ENCODE data around the gene CCDC97. TPM values are rescaled to one million over a fixed set of nuclear protein-coding genes. Genes with fewer than 3 reads are reported as not detected.
A peak's percentile ranks its signal among the peaks of the same experiment; 100 is the strongest.

Gene CCDC97
- total RNA-seq, 1 experiment from 2014 or later, result 20.0 TPM

DNA sequence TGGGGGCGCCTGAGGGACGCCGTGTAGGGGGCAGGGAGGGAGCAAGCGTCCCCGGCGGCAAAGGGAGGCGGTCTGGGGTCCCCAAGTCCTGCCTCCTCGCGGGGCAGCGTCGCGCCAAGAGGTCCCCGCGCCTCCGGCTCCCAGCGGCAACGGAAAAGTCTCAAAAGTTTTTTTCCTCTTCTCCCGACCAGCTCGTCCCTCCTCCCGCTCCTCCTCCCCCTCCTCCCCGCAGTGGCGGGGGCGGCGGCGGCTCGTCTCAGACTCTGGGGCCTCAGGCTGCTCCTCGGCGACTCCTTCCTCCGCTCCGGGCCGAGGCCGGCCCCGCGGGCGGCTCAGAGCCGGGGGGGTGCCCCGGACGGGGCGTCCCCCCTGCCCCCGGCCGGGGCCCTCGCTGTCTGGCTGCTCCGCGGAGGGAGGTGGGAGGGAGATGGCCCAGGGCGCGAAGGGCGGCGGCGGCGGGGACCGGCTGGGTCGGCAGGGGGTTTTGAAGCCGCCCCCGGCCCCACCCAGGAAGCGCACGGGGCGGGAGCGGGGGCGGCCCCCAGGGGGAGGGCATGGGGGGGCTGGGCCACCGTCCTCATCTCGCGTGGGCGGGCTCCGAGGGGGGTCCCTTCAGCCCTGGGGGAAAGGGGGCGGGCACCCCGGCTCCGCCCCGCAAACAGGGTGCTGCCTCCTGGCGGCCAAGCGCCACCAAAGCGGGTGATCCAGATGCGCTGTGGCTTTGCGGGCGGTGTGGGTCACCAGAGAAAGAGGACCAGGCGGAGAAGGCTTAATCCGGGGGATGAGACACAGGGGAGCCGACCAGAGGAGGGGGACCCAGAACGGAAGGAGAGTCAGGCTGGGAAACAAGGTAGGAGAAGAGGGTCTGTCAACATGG lies 43.7 kb downstream of the CCDC97 start, which contains the start of gene TGFB1:
Gene TGFB1, minus strand, starts transcription at position 457 of the 877 bp plus-strand sequence. CDS start 878 bp downstream, outside the sequence.
- Histone ChIP-seq H3K4me1 (no peaks in the 10 kb centered on the region; the same call in 1 of the 2 replicates), H3K4me3 (peak within 1 kb of the TSS; percentile 88), H3K27me3 (no peaks in the 10 kb centered on the region), H3K36me3 (0 out of 2 replicates have a peak, but pooled peaks cover 4% of the 10 kb centered on the region), H3K9me3 (replicated peaks) (no peaks in the 10 kb centered on the region), H3K27ac (peak within 1 kb of the TSS; percentile 13; the same call in 1 of the 2 replicates)
- peak; percentile 90 to 92 for DNase-seq

DNA sequence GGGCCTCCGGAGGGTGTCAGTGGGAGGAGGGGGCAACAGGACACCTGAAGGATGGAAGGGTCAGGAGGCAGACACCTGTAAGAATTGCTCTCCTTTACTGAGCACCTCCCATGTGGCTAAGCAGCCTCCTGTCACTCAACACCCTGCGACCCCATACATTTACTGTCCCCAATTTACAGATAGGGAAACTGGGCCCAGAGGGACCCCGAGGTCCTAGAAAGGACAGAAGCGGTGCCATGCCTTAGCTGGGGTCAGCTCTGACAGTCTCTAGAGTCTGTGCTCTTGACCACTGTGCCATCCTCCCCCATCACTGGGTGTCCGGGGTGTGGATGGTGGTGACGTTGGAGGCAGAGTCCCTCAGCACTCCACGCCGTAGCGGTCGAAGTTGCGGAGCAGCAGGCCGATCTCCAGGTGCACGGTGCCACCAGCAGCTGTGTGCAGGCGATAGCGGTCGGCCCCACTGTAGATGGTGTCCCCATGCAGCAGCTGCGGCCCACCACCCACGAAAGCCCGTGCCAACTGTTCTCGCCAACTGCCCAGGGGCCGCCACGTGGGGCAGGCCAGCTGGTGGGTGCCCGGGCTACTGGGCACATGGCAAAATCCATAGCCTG lies 44.5 kb downstream of the CCDC97 start:
- no peaks in the 10 kb centered on the region for H3K27me3 ChIP-seq
- 0 out of 2 replicates have a peak, but pooled peaks cover under 1% of the 10 kb centered on the region for H3K36me3 ChIP-seq
- H3K4me3 ChIP-seq, result peak overlapping the region; percentile 88
- H3K9me3 ChIP-seq (replicated peaks), result no peaks in the 10 kb centered on the region
- DNase-seq, result no peak
- no peak overlapping the region for H3K27ac ChIP-seq
- no peaks in the 10 kb centered on the region; the same call in 1 of the 2 replicates for H3K4me1 ChIP-seq

DNA sequence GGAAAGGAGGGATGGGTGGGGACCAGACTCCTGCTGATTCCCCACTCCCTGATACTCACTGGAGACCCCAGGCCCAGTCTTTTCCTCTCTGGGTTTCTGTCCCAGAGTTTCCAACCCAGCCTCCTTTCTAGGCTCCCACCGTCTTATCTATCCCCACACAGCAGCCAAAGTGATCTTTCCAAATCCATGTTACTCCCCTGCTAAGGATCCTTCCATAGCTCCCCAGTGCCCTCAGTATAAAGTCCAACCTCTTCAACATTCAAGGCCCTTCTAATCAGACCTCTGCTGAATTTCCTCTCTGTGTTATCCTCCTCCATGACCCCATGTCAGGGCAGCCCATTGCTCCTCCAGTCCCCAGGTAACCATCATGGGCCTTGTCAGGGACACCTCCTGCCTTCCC lies 45.1 kb downstream of the CCDC97 start:
- no peaks in the 10 kb centered on the region for H3K27me3 ChIP-seq
- H3K27ac ChIP-seq, result no peak overlapping the region
- H3K4me3 ChIP-seq, result no peak overlapping the region
- H3K36me3 ChIP-seq, result no peaks in the 10 kb centered on the region
- DNase-seq, result no peak
- no peaks in the 10 kb centered on the region for H3K9me3 ChIP-seq (replicated peaks)
- H3K4me1 ChIP-seq, result no peaks in the 10 kb centered on the region; the same call in 1 of the 2 replicates

DNA sequence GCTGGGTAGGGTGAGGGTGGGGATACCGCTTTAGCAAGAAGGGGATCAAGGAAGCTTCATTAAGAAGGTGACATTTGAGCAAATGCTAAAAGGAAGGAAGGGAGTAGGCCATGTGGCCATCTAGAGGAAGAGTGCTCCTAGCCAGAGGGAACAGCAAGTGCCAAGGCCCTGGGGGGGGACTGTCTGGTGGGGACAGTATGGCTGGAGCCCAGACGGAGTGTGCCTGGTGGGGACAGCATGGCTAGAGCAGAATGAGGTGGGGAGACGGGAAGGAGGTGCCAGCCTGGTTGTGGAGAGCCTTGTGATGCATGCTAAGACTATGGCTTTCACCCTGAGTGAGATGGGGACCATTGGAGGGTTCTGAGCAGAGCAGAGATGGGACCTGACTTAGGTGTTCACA lies 45.8 kb downstream of the CCDC97 start:
- H3K36me3 ChIP-seq, result no peaks in the 10 kb centered on the region

DNA sequence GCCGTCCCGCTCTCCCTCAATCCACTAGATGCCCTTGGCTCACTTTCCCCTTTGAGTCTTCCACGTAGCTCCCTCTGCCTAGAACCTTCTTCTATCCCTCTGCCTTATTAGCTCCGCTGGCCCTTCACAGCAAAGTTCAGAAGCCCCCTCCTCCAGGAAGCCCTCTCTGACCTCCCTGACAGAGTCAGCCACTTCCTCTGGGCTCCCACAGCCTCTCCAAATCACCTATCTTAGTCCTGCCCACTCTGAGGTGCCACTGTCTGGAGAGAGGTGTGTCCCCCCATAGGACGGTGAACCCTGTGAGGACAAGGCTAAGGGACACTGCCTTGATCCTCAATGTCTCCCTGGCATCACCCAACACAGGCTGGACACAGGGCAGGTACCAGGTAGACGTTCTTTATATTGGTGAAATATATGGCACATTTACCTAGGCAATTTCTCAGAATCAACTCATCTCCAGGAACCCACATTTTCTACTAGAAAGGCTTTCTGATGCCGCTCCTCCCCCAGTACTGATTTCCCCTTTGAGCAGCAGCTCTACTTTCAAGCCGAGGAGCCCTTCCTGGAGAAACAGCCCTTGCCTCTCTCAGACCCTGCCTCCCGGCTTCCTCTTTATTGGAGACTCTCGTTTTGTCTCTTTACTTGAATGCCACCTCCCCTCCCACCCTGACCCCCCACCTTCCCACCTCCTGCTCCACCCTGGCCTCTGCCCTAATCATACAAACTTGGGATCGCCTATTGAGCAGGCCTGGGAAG lies 47.2 kb downstream of the CCDC97 start:
- H3K27me3 ChIP-seq, result no peaks in the 10 kb centered on the region
- H3K4me3 ChIP-seq, result no peak overlapping the region
- H3K36me3 ChIP-seq, result no peaks in the 10 kb centered on the region
- H3K27ac ChIP-seq, result no peak overlapping the region
- H3K4me1 ChIP-seq, result no peaks in the 10 kb centered on the region; the same call in 1 of the 2 replicates
- DNase-seq, result no peak
- H3K9me3 ChIP-seq (replicated peaks), result no peaks in the 10 kb centered on the region

More for the DNA sequence above, 45.8 kb downstream of the CCDC97 start:
- no peak overlapping the region for H3K4me3 ChIP-seq
- DNase-seq, result no peak
- H3K9me3 ChIP-seq (replicated peaks), result no peaks in the 10 kb centered on the region
- H3K27ac ChIP-seq, result no peak overlapping the region
- no peaks in the 10 kb centered on the region for H3K27me3 ChIP-seq
- no peaks in the 10 kb centered on the region; the same call in 1 of the 2 replicates for H3K4me1 ChIP-seq

DNA sequence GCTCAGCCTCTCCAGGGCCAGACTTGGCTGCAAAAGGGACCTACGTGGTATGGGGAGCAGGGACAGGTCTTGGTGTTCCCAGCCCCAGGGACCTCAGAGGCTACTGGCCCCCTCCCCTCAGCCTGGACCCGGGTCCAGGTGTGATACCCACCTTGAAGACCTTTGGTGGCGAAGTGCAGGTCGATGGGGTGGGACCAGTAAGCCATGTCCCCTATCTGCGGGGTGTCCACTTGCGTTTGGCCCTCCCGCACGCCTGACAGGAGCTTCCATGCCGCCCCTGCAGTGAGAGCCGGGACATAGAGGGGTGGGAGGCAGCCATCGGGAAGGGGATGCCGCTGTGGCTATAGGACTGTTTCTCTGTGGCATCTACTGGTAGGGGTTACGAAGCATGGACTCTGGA lies 47.8 kb downstream of the CCDC97 start:
- H3K4me1 ChIP-seq, result no peaks in the 10 kb centered on the region; the same call in 1 of the 2 replicates
- no peaks in the 10 kb centered on the region for H3K9me3 ChIP-seq (replicated peaks)
- H3K27me3 ChIP-seq, result no peaks in the 10 kb centered on the region
- no peak for DNase-seq
- H3K27ac ChIP-seq, result no peak overlapping the region
- H3K36me3 ChIP-seq, result no peaks in the 10 kb centered on the region
- no peak overlapping the region for H3K4me3 ChIP-seq

DNA sequence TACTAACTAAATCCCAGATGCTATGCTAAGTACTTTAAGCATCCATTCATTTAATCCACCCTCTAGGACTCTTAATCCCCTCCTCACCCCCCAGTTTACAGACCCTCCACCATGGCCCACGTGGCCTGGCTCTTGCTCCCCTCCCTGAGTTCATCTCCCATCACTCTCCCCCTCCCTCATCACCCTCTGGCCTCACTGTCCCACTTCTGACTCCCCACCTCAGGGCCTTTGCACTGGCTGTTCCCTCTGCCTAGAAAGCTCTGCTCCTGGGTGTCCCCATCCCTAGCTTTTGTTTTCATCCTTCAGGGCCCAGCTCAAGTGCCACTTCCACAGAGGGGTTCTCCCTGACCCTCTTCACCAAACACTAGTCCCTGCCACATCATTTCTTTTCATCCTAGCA lies 49.8 kb downstream of the CCDC97 start:
- Histone ChIP-seq H3K36me3 (no peaks in the 10 kb centered on the region), H3K27me3 (no peaks in the 10 kb centered on the region), H3K27ac (no peak overlapping the region), H3K9me3 (replicated peaks) (no peaks in the 10 kb centered on the region), H3K4me1 (no peaks in the 10 kb centered on the region; the same call in 1 of the 2 replicates), H3K4me3 (no peak overlapping the region)
- DNase-seq, result no peak

DNA sequence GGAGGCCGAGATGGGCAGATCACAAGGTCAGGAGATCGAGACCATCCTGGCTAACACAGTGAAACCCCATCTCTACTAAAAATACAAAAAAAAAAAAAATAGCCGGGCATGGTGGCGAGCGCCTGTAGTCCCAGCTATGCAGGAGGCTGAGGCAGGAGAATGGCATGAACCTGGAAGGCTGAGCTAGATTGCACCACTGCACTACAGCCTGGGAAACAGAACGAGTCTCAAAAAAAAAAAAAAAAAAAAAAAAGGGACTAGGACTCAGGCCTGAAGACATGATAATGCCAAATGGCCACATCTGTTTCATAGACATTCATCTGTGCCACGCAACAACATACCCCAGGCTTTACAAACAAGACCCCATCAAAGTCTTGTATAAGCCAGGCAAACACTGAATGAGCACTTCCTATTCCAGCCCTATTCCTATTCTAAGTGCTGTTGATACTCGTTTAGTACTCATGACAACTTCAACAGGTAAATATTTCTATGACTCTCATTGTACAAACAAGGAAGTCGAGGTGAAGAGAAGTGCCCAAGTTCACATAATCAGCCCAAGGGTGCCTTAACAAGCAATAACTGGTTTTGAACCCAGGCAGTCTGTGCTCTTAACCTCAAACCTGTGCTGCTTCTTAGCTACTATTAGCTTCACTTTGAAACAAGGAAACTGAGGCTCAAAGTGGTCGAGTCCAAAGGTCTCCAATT lies 52.3 kb downstream of the CCDC97 start:
- no peaks in the 10 kb centered on the region for H3K36me3 ChIP-seq
- no peaks in the 10 kb centered on the region for H3K27me3 ChIP-seq
- no peaks in the 10 kb centered on the region; the same call in 1 of the 2 replicates for H3K4me1 ChIP-seq
- H3K9me3 ChIP-seq (replicated peaks), result no peaks in the 10 kb centered on the region
- H3K4me3 ChIP-seq, result no peak overlapping the region
- H3K27ac ChIP-seq, result no peak overlapping the region
- no peak for DNase-seq

DNA sequence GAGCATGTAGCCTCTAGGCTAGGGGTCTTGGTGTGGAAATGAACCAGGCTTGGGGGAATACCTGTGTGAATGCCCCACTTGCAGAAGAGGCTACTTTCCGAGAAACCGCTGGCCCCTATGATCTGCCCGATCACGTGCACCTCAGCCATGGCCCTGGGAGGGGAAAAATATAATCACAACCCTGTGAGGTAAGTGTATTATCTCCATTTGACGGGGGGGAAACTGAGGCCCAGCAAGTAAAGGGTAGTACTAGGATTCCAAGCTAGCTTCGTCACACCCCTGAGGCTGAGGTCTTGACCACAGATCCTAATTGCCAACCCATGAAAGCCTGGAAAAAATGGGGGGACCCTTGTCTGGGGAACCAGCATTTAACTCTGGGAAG lies 53.4 kb downstream of the CCDC97 start:
- Histone ChIP-seq H3K36me3 (no peaks in the 10 kb centered on the region), H3K27ac (peak overlapping the region; percentile 92; the same call in 1 of the 2 replicates), H3K9me3 (replicated peaks) (no peaks in the 10 kb centered on the region), H3K27me3 (no peaks in the 10 kb centered on the region), H3K4me3 (peak overlapping the region; percentile 87), H3K4me1 (no peaks in the 10 kb centered on the region; the same call in 1 of the 2 replicates)
- no peak for DNase-seq

DNA sequence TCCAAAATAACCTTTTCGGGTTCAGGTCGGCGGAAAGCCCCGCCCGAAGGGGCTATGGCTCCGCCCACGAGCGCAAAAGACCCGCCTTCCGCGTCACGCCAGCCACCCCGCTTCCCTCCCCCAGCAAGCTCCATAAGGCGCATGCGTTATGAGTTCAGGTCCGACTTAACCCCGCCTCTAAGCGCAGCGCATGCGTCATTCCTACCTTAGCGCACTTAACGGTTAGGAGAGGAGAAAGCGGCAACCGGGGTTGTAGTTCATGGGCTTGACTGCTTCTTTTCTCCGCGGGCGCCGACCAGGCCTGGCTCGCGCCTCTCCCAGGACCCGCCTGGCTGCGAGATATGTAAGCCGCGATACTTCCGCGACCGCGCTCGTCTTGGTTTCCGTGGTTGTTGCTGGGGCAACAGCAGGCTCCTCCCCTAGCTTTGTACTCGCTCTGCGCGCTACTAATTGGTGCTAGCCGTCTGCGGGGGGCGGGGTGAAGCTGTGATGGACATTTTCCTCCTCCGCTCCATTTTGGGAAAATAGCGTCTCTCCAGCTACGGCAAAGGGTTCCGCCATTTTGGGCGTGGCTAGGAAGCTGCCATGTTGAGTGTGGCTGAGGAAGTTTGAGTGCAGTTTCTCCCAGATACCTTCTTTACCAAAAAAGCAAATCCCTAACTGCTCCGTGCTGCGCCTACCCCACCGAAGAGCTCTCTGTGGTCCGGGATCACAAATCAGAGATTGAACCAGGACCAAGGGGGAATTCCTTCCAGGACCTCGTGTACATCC lies 54.0 kb downstream of the CCDC97 start, which contains the start of gene B9D2:
Gene B9D2, minus strand, starts transcription at position 397 of the 771 bp plus-strand sequence. CDS start 630 bp downstream, outside the sequence.
- peak within 1 kb of the TSS; percentile 92 for H3K27ac ChIP-seq
- peak; percentile 100 for DNase-seq

DNA sequence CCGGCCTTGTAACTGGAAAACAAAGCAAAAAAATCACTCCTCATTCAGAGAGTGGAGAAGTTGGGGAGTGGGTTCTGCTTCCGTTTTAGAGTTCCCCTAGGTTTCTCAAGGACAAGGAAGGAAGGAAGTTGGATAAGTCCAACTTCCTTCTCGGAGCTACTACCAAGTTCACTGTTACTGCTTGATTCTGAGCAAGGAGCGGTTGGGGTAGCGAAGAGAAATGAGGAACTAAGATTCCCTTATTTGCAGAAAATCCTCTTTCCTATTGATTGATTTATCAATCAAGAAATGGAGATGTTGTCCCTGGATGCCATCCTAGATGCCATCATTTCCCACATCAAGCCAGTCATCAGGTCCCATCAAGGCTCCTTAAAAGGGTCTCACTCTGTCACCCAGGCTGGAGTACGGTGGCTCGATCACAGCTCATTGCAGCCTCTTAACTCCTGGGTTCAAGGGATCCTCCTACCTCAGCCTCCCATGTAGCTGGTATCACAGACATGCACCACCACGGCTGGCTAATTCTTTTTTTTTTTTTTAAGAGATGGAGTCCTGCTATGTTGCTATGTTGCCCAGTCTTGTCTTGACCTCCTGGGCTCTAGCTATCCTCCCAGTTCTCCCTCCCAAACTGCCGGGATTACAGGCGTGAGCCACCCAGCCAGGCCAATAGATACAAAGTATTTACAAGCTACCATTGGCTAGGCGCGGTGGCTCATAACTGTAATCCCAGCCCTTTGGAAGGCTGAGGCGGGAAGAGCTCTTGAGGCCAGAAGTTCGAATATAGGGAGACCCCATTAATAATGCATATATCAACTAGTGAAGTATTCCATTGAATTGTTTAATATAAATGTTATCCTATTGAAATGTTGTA lies 54.8 kb downstream of the CCDC97 start:
- DNase-seq, result no peak
- no peaks in the 10 kb centered on the region for H3K36me3 ChIP-seq
- peak overlapping the region; percentile 87 for H3K4me3 ChIP-seq
- no peaks in the 10 kb centered on the region for H3K27me3 ChIP-seq
- peak overlapping the region; percentile 92 for H3K27ac ChIP-seq
- no peaks in the 10 kb centered on the region; the same call in 1 of the 2 replicates for H3K4me1 ChIP-seq
- no peaks in the 10 kb centered on the region for H3K9me3 ChIP-seq (replicated peaks)

More for the DNA sequence above, 54.0 kb downstream of the CCDC97 start, which contains the start of gene B9D2:
- Histone ChIP-seq H3K36me3 (no peaks in the 10 kb centered on the region), H3K27me3 (no peaks in the 10 kb centered on the region), H3K4me3 (peak within 1 kb of the TSS; percentile 87), H3K9me3 (replicated peaks) (no peaks in the 10 kb centered on the region), H3K4me1 (no peaks in the 10 kb centered on the region; the same call in 1 of the 2 replicates)

DNA sequence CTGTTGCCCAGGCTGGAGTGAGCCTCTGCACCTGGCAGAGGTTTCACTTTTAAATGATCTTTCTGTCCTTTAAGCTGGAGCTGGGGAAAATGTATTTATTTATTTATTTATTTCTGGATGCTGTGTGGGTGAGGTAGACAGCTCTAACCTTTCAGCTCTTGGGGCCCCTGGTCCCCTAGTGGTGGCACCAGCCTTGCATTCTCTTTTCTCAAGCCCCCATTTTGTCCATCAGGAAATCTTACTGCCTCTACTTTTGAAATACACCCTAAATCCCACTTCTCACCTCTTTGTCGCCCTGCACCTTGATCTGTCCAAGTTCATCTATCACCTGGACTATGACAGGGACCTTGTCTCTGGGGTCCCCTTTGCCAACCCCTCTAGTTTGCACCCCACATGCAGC lies 56.1 kb downstream of the CCDC97 start:
- H3K4me3 ChIP-seq, result no peak overlapping the region
- H3K9me3 ChIP-seq (replicated peaks), result no peaks in the 10 kb centered on the region
- H3K36me3 ChIP-seq, result no peaks in the 10 kb centered on the region
- no peaks in the 10 kb centered on the region; the same call in 1 of the 2 replicates for H3K4me1 ChIP-seq
- H3K27me3 ChIP-seq, result no peaks in the 10 kb centered on the region
- DNase-seq, result peak in 1 of 2 experiments; percentile 35
- no peak overlapping the region for H3K27ac ChIP-seq

All from SJCRH30 (cell line).